ENCODE results near the gene NOVA2. TPM values are rescaled to one million over a fixed set of nuclear protein-coding genes. Genes with fewer than 3 reads are reported as not detected.

The NOVA2 gene
- total and polyA plus RNA-seq, 9 of the 15 experiments (the other 6 are each of a cell fraction or from before 2014, with no cell fraction given): not detected

DNA sequence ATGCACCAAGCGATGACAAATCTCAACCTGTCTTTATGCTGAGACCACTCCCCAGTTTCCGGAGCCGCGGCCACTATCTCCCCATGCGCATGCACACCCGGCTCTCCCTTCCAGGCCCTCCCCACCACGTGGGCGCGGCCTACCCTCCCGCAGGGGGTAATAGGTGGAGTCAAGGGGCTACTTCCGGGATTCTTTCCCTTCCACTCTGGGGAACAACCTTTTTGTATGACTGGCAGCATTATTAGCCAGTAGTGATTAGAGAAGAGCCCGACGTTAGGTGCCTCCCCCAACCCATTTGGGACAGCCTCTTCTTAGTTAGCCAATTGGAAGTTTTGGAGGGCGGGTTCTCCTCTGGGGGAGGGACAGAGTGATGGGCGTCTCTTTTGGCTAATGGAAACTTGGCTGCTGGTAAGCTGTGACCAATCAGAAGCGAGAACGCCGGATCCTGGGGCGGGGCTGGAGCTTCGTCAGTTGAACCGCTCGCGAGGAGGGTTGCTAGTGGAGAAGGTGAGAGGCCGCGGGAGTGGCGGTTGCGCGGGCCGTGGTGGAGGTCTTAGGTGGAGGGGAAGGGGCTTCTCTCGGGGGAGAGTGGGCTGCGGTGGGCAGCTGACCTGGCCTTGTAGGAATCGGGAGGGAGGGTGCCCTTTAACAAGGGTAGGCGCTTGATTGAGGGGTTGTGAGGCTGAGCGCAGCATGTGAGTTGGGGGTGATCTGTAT lies 21.5 kb upstream of the NOVA2 start, which contains the start of gene CCDC61 (continued):
- TF ChIP-seq, protein P1, sequence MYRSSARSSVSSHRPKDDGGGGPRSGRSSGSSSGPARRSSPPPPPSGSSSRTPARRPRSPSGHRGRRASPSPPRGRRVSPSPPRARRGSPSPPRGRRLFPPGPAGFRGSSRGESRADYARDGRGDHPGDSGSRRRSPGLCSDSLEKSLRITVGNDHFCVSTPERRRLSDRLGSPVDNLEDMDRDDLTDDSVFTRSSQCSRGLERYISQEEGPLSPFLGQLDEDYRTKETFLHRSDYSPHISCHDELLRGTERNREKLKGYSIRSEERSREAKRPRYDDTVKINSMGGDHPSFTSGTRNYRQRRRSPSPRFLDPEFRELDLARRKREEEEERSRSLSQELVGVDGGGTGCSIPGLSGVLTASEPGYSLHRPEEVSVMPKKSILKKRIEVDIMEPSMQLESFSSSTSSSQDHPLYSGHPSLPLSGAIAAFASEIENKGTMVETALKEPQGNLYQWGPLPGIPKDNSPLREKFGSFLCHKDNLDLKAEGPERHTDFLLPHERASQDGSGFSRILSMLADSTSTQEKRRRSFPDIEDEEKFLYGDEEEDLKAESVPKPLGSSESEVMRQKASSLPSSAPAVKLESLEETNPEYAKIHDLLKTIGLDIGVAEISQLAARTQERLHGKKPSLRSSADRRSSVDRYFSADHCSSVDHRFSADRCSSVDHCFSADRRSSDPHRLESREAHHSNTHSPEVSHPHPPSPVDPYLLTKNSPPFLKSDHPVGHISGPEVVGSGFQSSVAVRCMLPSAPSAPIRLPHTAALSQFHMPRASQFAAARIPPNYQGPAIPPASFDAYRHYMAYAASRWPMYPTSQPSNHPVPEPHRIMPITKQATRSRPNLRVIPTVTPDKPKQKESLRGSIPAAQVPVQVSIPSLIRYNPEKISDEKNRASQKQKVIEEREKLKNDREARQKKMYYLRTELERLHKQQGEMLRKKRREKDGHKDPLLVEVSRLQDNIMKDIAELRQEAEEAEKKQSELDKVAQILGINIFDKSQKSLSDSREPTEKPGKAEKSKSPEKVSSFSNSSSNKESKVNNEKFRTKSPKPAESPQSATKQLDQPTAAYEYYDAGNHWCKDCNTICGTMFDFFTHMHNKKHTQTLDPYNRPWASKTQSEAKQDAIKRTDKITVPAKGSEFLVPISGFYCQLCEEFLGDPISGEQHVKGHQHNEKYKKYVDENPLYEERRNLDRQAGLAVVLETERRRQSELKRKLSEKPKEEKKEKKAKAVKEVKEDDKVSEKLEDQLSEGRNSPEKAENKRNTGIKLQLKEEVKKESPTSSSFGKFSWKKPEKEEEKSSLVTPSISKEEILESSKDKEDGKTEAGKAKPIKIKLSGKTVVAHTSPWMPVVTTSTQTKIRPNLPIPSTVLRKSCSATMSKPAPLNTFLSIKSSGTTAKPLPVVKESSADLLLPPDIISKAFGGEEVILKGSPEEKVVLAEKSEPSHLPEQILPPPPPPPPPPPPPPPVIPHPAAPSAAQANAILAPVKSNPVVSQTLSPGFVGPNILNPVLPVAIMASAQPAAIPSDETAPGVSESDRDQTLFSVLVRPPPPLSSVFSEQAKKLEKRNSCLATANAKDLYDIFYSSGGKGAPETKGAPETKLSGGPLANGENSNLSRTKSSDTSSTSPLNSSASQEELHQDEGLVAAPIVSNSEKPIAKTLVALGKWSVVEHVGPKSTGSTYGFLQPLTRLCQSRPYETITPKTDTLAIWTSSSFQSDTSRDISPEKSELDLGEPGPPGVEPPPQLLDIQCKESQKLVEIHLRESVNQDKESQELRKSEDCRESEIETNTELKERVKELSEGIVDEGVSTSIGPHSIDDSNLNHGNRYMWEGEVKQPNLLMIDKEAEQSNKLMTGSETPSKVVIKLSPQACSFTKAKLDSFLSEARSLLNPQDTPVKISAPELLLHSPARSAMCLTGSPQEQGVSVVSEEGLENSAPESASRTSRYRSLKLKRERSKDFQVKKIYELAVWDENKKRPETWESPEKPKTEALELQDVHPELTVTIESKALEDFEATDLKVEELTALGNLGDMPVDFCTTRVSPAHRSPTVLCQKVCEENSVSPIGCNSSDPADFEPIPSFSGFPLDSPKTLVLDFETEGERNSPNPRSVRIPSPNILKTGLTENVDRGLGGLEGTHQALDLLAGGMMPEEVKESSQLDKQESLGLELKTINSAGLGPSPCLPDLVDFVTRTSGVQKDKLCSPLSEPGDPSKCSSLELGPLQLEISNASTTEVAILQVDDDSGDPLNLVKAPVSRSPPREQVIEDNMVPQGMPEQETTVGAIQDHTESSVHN (IDR thresholded peaks at IDR 0.05; ENCODE audit: borderline replicate concordance in 1 of 2, low read depth in 1 of 2): no peak
